Stimulated activated CD4-positive, alpha-beta T cell treated with anti-CD3 and anti-CD28 coated beads, TNF-alpha, amount 100 ng/mL, for 1 hour (primary cell): ENCODE data around the gene ZCCHC3.
"Not testable (repeated sequence)": the region's sequence is repeated elsewhere in the genome, so short reads cannot be mapped to it uniquely, and the experiment has no call there.

Experiments
- DNase-seq, 3 donors: peaks; one replicate each; pipeline ENCODE4 v3.0.0-alpha.2; 2020; ENCODE audit warnings: low read depth in 3 of 3, low spot score in 1 of 3

The ZCCHC3 gene

DNA sequence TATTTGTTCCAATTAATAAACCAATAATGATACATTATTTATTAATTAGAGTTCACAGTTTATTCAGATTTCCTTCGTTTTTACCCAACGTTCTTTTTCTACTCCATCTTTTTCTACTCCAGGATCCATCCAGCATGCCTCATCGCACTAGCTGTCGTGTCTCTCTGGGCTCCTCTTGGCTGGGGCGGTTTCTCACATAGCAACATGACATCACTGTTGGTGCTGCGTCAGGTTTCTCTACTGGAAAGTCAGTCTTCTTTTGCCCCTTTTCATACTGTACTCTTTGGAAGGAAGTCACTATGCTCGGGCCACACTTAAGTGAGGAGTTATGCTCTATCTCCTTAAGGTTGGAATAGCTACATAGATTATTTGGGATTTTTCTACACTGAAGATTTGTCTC lies 14.2 kb downstream of the ZCCHC3 start:
- DNase-seq: no peak

- no peak for DNase-seq
These were observed 14.7 kb downstream of the ZCCHC3 start for GRCh38 chr20:312067-312466.

DNA sequence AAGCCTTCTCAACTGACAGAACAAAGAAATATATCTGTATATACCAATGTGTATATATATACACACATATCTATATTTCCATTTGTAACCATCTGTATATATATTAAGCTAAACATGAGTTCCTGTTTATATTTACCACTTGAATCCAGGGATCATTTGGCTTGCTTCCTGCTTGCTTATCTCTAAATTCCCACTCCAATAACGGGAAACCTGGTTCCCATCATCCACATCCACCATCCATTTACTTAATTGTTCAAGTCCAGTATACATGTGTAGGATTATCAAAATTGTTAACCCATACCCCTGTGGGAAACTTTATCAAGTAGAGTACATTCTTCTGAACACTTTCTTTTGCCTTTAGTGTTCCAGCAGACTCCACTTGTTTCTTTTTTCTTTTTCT lies 15.5 kb downstream of the ZCCHC3 start:
- no peak for DNase-seq

- no peak for DNase-seq
These were observed 16.0 kb downstream of the ZCCHC3 start for GRCh38 chr20:313402-313801.

GRCh38 chr20:313948-314347 lies 16.6 kb downstream of the ZCCHC3 start:
- no peak for DNase-seq

DNA sequence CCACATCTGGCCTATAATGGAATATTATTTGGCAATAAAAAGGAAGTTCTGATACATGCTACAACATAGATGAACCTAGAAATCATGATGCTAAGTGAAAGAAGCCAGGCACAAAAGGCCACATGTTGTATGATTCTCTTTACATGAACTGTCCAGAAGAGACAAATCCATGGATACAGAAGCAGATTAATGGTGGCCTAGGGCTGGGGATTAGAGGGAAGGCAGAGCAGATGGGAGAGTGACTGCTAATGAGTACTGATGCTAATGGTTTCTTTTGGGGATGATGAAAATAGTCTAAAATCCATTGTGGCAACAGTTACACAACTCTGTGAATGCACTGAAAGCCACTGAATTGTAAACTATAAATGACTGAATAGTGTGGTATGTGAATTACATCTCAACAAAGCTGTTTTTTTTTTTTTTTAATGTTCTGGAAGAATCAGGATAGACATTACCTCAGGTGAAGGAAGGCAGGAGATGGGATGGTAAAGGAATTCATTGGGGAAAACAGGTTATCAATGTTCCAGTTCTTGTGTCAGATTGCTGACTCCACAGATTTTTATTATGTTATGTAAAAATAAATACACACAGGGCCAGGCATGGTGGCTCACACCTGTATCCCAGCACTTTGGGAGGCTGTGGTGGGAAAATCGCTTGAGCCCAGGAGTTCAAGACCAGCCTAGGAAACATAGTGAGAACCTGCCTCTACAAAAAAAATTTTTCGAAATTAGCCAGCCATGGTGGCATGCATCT lies 19.1 kb downstream of the ZCCHC3 start:
- DNase-seq: no peak

DNA sequence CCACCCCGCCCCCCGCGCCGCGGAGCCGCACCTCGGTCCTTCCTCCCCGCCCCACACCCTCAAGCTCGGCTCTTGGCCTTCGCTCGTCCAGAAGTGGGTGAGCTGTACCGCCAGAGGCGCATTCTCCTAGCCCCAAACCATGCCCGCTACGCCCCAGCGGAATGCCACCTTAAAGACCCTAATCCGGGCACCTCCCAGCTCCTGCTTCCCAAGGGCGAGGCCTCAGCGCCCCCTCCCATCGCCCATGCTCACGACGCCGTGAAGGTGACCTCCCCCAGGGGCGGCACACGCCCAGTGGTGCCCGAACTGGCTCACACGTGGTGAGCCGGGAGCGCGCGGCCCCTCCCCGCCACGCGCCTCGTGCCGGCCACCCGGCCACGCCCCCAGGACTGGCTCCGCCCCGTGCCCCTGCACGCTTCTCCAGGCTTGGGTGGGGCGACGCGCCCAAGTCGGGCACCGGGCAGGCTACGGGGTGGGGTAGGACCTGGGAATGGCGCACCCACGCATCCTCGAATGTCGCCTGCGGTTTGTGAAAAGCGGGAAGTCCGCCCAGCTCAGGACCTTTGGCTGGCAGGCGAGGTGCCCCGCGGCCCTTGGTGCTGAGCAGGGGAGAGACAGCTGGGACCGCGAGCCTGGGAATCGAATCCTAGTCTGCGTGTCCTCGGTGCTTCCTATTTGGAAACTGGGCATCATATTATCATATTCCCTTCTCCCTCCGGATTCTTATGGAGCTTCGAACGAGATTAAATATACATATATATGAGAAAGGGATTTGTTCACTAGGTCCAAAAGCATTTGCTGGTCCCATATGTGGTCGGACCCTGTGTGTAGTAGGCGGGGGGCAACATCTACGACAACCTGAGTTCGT lies 27.0 kb downstream of the ZCCHC3 start:
- peak; percentile 62 to 93 (median 69) for DNase-seq

GRCh38 chr20:325045-325888 lies 27.9 kb downstream of the ZCCHC3 start, which contains the start of gene SOX12:
Gene SOX12, plus strand, starts transcription at chr20:325552. Its CDS starts 373 bp downstream, at chr20:325925.
- peak; percentile 82 to 98 (median 88) for DNase-seq

DNA sequence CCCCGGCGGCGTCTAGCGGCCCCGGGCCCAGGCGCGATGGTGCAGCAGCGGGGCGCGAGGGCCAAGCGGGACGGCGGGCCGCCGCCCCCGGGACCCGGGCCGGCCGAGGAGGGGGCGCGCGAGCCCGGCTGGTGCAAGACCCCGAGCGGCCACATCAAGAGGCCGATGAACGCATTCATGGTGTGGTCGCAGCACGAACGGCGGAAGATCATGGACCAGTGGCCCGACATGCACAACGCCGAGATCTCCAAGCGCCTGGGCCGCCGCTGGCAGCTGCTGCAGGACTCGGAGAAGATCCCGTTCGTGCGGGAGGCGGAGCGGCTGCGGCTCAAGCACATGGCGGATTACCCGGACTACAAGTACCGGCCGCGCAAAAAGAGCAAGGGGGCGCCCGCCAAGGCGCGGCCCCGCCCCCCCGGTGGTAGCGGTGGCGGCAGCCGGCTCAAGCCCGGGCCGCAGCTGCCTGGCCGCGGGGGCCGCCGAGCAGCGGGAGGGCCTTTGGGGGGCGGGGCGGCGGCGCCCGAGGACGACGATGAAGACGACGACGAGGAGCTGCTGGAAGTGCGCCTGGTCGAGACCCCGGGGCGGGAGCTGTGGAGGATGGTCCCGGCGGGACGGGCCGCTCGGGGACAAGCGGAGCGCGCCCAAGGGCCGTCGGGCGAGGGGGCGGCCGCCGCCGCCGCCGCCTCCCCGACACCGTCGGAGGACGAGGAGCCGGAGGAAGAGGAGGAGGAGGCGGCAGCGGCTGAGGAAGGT lies 28.7 kb downstream of the ZCCHC3 start:
- DNase-seq: peak in 1 of 3 donors; percentile 36

DNA sequence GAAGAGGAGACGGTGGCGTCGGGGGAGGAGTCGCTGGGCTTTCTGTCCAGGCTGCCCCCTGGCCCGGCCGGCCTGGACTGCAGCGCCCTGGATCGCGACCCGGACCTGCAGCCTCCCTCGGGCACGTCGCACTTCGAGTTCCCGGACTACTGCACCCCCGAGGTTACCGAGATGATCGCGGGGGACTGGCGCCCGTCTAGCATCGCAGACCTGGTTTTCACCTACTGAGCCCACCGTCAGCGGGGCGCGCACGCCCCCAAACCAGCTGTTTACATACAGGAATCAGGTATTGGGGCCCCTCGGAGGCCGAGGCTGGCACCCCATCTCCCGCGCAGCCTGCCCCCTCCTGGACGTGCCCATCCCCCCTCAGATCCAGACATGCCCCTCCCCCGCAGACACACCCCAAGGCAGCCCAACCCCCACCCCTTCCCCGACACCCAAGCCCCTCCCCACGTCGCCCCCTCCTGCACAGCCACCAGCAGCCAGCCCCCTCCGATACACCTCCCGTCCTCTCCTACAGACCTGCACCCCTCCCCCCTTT lies 29.3 kb downstream of the ZCCHC3 start:
- no peak for DNase-seq

- peak; percentile 13 to 57 (median 56) for DNase-seq
These were observed 30.0 kb downstream of the ZCCHC3 start for GRCh38 chr20:327186-328026.

DNA sequence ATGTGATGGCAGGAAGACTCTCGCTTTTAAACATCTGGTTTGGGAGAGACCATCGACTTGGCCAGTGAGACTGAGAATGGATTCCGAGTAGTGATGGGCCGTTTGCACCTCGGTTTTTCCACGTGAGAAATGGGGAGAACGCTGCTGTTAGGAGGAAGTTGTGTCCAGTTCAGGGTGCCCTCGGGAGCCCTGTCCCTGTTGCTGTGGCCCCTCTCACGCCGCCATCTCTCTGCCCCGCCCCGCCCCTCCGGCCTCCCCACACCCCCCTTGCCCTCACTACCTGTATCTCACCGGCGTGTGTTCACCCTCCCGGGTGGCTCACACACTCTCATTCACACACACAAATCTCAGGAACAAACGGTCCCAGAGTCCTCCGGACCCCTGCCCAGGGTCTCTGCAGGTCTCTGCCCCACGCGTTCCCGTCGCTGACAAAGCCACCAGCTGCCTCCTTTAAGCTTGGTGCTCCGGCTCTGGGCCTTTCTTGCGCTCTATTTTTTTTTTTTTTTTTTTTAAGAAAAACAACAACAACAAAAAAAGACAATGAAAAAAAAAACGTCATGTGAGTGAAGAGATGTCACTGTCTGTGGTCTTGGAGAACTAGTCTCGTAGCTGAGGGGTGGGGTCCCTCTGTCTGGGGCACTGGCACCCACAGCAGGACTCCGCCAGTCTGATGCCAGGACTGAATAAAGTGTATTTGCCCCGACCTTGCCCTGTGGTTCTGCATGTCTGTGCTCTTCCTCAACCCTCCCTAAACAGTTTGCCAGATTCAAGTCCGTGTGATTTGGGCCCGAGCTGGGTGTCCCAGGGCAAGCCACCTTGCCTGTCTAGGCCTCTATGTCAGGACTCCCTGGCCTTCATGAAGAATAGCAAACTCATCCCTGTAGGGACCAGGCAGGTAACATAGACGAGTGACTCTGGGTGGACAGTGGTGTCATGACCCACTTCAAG lies 30.9 kb downstream of the ZCCHC3 start:
- DNase-seq: no peak

DNA sequence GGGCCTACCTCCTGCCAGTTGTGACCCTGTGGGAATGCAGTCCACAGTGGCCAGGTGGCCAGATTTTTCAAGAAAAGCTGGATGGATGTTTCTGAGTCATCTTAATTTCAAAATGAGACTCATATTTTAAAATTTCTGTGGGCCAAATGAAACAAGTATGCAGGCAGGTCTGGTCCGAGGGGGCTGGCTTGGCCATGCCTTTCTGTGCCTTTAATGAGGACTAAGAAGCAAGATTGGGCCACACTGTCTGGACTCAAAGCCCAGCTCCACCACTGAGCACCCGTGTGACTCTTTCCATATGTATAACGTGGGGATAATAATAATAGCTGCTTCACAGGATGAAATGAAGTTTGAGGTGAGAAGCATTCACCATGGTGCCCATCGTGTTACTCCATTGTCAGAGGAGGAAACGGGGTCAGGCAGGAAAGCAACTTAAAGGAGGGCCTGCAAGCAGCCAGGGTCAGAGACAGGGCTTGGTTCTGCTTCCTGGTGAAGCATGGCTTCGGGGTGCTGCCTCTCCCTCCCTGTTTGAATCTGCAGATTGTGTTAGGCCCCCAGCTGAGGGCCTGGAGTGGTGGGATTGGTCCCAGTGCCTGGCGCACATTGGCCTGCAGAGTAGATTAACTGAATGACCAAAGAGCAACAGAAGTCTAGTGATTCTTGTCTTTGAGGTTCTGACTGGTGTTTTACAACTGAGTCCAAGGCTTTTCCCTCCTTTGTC lies 31.8 kb downstream of the ZCCHC3 start:
- no peak for DNase-seq

- DNase-seq: no peak
These were observed 32.5 kb downstream of the ZCCHC3 start for GRCh38 chr20:329851-330232.

DNA sequence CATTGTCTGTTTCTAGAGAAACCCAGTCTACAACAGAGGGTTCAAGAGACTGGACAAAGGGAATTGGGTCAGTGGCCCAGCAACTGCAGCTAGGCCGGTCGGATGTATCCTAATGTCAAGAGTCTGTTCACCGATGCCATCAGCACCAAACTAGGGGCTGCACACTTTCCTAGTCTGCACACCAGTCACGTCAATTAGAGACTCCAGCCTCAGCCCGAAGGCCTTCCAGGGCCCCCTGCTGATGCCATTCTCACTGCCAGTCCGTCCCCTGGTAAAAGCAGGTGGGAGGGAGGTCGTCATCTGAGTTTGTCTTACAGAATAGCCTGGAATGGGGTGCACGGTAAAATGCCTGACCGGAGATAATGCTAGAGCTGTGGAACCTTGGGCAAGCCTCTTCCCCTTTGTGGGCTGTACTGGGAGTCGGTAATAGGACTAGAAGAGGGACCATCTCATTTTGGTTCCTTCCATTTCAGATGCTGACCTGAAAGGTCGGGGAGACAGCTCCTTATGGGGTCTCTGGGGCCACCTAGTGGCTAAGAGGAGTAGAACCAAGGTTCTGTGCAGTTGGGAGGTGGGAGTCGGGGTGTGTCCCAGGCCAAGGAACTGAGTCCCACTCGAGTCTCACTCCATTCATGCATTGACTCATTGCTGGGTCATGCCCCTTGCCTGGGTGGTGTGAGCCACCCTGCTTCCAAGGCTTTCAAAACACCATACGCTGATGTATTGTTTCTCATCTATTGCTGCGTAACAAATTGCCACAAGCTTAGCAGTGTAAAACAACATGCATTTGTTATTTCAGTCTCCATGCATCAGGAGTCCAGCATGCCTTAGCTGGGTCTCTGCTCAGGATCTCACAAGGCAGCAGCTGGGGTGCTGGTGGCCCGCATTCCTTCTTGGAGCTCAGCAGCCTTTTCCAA lies 33.1 kb downstream of the ZCCHC3 start:
- peak in 1 of 3 donors; percentile 11 for DNase-seq

GRCh38 chr20:334578-334977 lies 37.2 kb downstream of the ZCCHC3 start:
- DNase-seq: no peak

DNA sequence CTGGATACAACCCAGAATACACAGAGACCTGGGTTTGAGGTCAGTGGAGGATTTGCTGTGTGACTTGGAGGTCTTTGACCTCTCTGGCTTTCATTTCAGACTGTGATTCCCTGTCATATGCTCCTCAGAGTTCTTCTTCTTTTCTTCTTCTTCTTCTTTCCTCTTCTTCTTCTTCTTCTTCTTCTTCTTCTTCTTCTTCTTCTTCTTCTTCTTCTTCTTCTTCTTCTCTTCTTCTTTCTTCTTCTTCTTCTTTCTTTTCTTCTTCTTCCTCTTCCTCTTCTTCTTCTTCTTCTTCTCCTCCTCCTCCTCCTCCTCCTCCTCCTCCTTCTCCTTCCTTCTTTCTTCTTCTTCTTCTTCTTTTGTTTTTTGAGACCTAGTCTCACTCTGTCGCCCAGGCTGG lies 38.7 kb downstream of the ZCCHC3 start:
- not testable (repeated sequence) for DNase-seq
